ENCODE measurements around the gene RTN4.

Gene RTN4

DNA sequence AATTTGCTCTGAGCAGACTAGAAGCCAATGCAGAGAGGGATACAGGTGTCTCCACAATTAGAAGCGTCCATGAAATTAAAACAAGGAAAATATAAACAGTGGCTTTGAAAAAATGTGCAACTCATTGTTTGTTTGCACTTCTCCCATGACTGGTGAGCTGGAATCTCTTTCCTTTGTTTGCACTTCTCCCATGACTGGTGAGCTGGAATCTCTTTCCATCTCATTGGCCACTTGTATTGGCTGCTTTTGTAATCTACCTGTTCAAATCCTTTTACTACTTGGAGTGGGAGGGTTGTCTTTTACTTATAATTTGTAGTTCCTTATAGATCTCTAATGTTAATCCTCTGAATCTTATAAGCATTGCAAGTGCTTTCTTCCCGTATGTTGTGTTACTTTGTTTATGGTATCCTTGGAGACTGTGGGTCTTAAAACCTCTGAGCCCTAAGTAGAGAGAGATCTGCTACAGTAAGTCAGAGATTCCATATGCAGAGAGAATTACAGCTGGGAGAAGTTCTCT is 94.1 kb downstream of the RTN4 start:
- no peaks in the 10 kb centered on the region for H3K9me3 ChIP-seq (ENCODE audit: insufficient read depth, low read length)
- H3K36me3 ChIP-seq (replicated peaks; ENCODE audit: low read depth, low read length): no peaks in the 10 kb centered on the region
- H3K4me2 ChIP-seq (ENCODE audit: low read length): no peak overlapping the region
- no peak overlapping the region for H3K4me3 ChIP-seq (ENCODE audit: low read length)
- no peak overlapping the region for H3K9ac ChIP-seq (ENCODE audit: low read length)
- peaks cover 9% of the 10 kb centered on the region for H3K4me1 ChIP-seq (ENCODE audit: low read length)
- H3K27me3 ChIP-seq (ENCODE audit: low read depth, low read length): no peaks in the 10 kb centered on the region
- no peak overlapping the region for H3K27ac ChIP-seq (ENCODE audit: low read length)
- H2AFZ ChIP-seq (ENCODE audit: low read depth, low read length): no peak overlapping the region
- H4K20me1 ChIP-seq (ENCODE audit: insufficient read depth, low read length): no peaks in the 10 kb centered on the region
- TF ChIP-seq EZH2phosphoT487 (IDR thresholded peaks at IDR 0.05; ENCODE audit: low read depth): no peak
- TF ChIP-seq, protein P1, sequence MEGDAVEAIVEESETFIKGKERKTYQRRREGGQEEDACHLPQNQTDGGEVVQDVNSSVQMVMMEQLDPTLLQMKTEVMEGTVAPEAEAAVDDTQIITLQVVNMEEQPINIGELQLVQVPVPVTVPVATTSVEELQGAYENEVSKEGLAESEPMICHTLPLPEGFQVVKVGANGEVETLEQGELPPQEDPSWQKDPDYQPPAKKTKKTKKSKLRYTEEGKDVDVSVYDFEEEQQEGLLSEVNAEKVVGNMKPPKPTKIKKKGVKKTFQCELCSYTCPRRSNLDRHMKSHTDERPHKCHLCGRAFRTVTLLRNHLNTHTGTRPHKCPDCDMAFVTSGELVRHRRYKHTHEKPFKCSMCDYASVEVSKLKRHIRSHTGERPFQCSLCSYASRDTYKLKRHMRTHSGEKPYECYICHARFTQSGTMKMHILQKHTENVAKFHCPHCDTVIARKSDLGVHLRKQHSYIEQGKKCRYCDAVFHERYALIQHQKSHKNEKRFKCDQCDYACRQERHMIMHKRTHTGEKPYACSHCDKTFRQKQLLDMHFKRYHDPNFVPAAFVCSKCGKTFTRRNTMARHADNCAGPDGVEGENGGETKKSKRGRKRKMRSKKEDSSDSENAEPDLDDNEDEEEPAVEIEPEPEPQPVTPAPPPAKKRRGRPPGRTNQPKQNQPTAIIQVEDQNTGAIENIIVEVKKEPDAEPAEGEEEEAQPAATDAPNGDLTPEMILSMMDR (IDR thresholded peaks at IDR 0.05; ENCODE audit: low read depth, low read length): no peak
- H3K79me2 ChIP-seq (ENCODE audit: low read length): no peaks in the 10 kb centered on the region

DNA sequence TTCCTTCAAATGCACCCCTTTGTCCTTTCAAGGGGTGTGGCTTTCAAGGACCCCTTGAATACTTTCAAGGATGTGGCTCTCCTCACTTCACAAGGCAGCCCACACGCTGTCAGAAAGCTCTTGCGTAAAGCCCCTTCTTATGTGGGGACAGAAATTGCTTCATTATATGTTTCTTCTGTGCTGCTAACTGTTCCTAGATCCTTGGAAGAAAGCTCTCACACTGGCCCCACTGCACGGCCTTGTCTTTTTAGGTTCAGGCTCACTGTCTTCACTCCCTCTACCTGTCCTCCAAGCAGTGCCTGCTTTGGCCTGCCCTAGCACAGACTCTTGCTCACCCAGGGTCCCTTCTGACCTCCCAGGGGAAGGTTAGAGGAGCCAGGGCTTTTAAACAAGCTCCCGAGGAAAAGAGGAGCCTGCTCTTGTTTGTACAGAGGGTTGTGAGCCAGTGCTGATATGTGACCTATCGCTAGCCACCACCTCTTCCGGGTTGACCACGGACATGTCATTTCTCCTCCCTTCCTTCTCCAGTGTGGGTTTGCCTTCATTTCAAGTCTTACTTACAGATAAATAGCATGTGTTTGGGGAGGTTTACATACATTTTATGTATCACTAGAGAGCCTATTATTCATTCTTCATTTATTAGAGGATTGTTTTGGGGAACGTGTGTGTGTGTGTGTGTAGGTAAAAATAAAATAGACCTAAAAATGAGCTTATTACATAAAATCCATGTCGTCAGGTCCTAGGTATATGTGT is 94.7 kb downstream of the RTN4 start:
- H3K27me3 ChIP-seq (ENCODE audit: low read depth, low read length): no peaks in the 10 kb centered on the region
- no peaks in the 10 kb centered on the region for H3K36me3 ChIP-seq (replicated peaks; ENCODE audit: low read depth, low read length)
- TF ChIP-seq, protein P1 (IDR thresholded peaks at IDR 0.05; ENCODE audit: low read depth, low read length): no peak
- TF ChIP-seq EZH2phosphoT487 (IDR thresholded peaks at IDR 0.05; ENCODE audit: low read depth): no peak
- no peaks in the 10 kb centered on the region for H3K79me2 ChIP-seq (ENCODE audit: low read length)
- H3K4me1 ChIP-seq (ENCODE audit: low read length): peaks cover 9% of the 10 kb centered on the region
- H3K9me3 ChIP-seq (ENCODE audit: insufficient read depth, low read length): no peaks in the 10 kb centered on the region
- no peak overlapping the region for H3K27ac ChIP-seq (ENCODE audit: low read length)
- no peaks in the 10 kb centered on the region for H4K20me1 ChIP-seq (ENCODE audit: insufficient read depth, low read length)
- H2AFZ ChIP-seq (ENCODE audit: low read depth, low read length): no peak overlapping the region
- H3K4me2 ChIP-seq (ENCODE audit: low read length): no peak overlapping the region
- H3K4me3 ChIP-seq (ENCODE audit: low read length): no peak overlapping the region
- H3K9ac ChIP-seq (ENCODE audit: low read length): no peak overlapping the region

DNA sequence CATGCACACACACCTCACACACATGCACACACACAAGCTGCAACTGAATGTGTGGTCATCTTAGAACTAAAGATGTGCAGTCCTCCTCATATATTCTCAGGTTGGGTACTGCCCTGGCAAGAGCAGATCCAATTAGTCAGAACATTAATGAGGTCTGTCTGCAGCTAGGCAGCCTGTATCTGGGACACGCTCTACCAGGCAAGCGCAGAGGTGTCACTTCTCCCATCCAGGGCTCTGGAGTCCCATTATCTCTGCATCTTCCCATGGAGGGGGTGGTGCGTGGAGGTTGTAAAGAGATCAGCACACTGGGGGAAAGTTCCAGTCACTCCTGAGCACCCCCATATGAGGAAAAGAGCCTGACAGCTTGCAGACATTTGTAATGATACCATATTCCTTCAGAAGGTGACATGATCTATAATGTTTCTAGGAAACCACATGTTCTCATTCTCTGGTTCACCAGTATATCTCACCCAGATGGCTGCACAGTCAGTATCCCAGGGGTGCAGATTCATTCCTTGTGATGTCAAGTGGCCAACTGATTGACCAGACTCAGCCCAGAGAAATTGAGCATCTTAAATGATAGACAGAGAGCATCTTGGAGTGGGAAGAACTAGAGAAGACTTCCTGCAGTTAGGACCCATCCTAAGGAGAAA is 95.4 kb downstream of the RTN4 start:
- H4K20me1 ChIP-seq (ENCODE audit: insufficient read depth, low read length): no peaks in the 10 kb centered on the region
- H3K9ac ChIP-seq (ENCODE audit: low read length): no peak overlapping the region
- H3K27me3 ChIP-seq (ENCODE audit: low read depth, low read length): no peaks in the 10 kb centered on the region
- H2AFZ ChIP-seq (ENCODE audit: low read depth, low read length): no peak overlapping the region
- peaks cover 9% of the 10 kb centered on the region for H3K4me1 ChIP-seq (ENCODE audit: low read length)
- H3K4me3 ChIP-seq (ENCODE audit: low read length): no peak overlapping the region
- no peak overlapping the region for H3K4me2 ChIP-seq (ENCODE audit: low read length)
- H3K27ac ChIP-seq (ENCODE audit: low read length): no peak overlapping the region
- no peaks in the 10 kb centered on the region for H3K79me2 ChIP-seq (ENCODE audit: low read length)
- no peaks in the 10 kb centered on the region for H3K9me3 ChIP-seq (ENCODE audit: insufficient read depth, low read length)
- no peaks in the 10 kb centered on the region for H3K36me3 ChIP-seq (replicated peaks; ENCODE audit: low read depth, low read length)
- no peak for TF ChIP-seq EZH2phosphoT487 (IDR thresholded peaks at IDR 0.05; ENCODE audit: low read depth)
- TF ChIP-seq, protein P1 (IDR thresholded peaks at IDR 0.05; ENCODE audit: low read depth, low read length): no peak

DNA sequence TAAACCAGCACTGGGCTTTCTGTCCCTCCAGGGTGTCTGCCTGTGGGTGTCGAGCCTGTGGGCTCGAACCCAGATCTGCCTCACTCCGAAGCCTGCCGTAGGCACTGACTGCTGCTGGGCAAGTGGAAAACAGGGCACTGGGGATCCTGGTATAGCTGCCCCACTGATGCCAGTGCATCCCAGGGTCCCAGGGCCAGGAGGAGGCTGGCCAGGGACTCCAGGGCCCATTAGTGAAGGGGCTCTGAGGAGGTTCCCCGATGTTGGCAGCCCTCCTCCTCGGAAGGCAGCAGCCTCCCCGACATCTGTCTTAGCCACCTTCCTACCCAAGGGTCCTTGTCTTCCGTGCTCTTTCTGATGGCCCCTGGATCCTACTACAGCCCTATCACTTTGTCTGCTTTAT is 96.1 kb downstream of the RTN4 start:
- no peaks in the 10 kb centered on the region for H3K36me3 ChIP-seq (replicated peaks; ENCODE audit: low read depth, low read length)
- H3K27ac ChIP-seq (ENCODE audit: low read length): no peak overlapping the region
- H3K79me2 ChIP-seq (ENCODE audit: low read length): no peaks in the 10 kb centered on the region
- no peak for TF ChIP-seq EZH2phosphoT487 (IDR thresholded peaks at IDR 0.05; ENCODE audit: low read depth)
- TF ChIP-seq, protein P1 (IDR thresholded peaks at IDR 0.05; ENCODE audit: low read depth, low read length): no peak
- H3K9ac ChIP-seq (ENCODE audit: low read length): no peak overlapping the region
- H3K27me3 ChIP-seq (ENCODE audit: low read depth, low read length): no peaks in the 10 kb centered on the region
- H3K4me3 ChIP-seq (ENCODE audit: low read length): no peak overlapping the region
- no peak overlapping the region for H2AFZ ChIP-seq (ENCODE audit: low read depth, low read length)
- no peak overlapping the region for H3K4me2 ChIP-seq (ENCODE audit: low read length)
- no peaks in the 10 kb centered on the region for H4K20me1 ChIP-seq (ENCODE audit: insufficient read depth, low read length)
- H3K4me1 ChIP-seq (ENCODE audit: low read length): peaks cover 9% of the 10 kb centered on the region
- no peaks in the 10 kb centered on the region for H3K9me3 ChIP-seq (ENCODE audit: insufficient read depth, low read length)

Measured in OCI-LY3 (cell line).